DND-41 (cell line): Measurements from ENCODE around the gene AUTS2.
"Not testable (repeated sequence)": the region's sequence is repeated elsewhere in the genome, so short reads cannot be mapped to it uniquely, and the experiment has no call there.

Source experiments
- ATAC-seq: fragments of 200-7000 bp; cut with Tn5 transposase; 3 replicates; pipeline ENCODE4 v1.9.1; 2021; ENCODE audit warnings: low read depth; ENCODE audit not compliant: insufficient read depth
- DNase-seq: peaks from one replicate; pipeline ENCODE4 v3.0.0-alpha.2; 2020
- H2AFZ ChIP-seq: 2 replicates; pipeline ENCODE4 v1.6.0; 2012; ENCODE audit warnings: low read depth, low read length
- H3K27ac ChIP-seq: 2 replicates; pipeline ENCODE4 v1.5.1; 2012; ENCODE audit warnings: low read length, inconsistent platforms
- H3K27me3 ChIP-seq: fragments of 200-600 bp; sonication (generic); 2 replicates; pipeline ENCODE4 v1.6.0; 2012; ENCODE audit warnings: low read length, mild to moderate bottlenecking, inconsistent platforms; ENCODE audit not compliant: insufficient read depth, poor library complexity
- H3K36me3 ChIP-seq: 2 replicates; pipeline ENCODE4 v1.5.1; 2012; ENCODE audit warnings: low read length, inconsistent platforms; ENCODE audit not compliant: insufficient read depth
- H3K4me1 ChIP-seq: 2 replicates; pipeline ENCODE4 v1.5.1; 2012; ENCODE audit warnings: mild to moderate bottlenecking, low read length; ENCODE audit not compliant: insufficient read depth
- H3K4me2 ChIP-seq: 2 replicates; pipeline ENCODE4 v1.6.0; 2012; ENCODE audit warnings: mild to moderate bottlenecking, moderate library complexity, low read length, inconsistent platforms; ENCODE audit not compliant: insufficient read depth
- H3K4me3 ChIP-seq, 2 experiments: fragments of 200-600 bp in 1 of 2; shearing (Covaris generic) in 1 of 2; 2 replicates each; pipeline ENCODE4 v1.5.1; 2012 to 2016; ENCODE audit warnings: inconsistent platforms in 2 of 2, low read length in 2 of 2, mild to moderate bottlenecking in 2 of 2, low read depth in 1 of 2, moderate library complexity in 1 of 2
- H3K79me2 ChIP-seq: 2 replicates; pipeline ENCODE4 v1.6.0; 2012; ENCODE audit warnings: low read length, inconsistent platforms; ENCODE audit not compliant: insufficient read depth
- H3K9ac ChIP-seq: 2 replicates; pipeline ENCODE4 v1.6.0; 2012; ENCODE audit warnings: low read depth, mild to moderate bottlenecking, inconsistent platforms, low read length, moderate library complexity
- H3K9me3 ChIP-seq: 2 replicates; pipeline ENCODE4 v1.5.1; 2012; ENCODE audit warnings: low read length, moderate library complexity, mild to moderate bottlenecking, inconsistent platforms; ENCODE audit not compliant: insufficient read depth, severe bottlenecking
- H4K20me1 ChIP-seq: 2 replicates; pipeline ENCODE4 v1.6.0; 2012; ENCODE audit warnings: low read length; ENCODE audit not compliant: insufficient read depth
- CTCF ChIP-seq: IDR thresholded peaks from 2 replicates; pipeline ENCODE4 v1.5.1; 2012; ENCODE audit warnings: borderline replicate concordance, low read length, moderate library complexity, mild to moderate bottlenecking; ENCODE audit not compliant: poor library complexity, severe bottlenecking; ENCODE audit errors: extremely low read depth
- EZH2 ChIP-seq: IDR thresholded peaks from 3 replicates; pipeline ENCODE4 v1.6.1; 2012; ENCODE audit warnings: borderline replicate concordance, low read depth, mild to moderate bottlenecking, moderate library complexity, low read length, inconsistent platforms; ENCODE audit not compliant: severe bottlenecking

AUTS2 gene

GRCh38 chr7:70592171-70592570, 993.9 kb downstream of the AUTS2 start:
- ATAC-seq = no peak
- Histone ChIP-seq H3K4me2 (no peak overlapping the region), H4K20me1 (no peaks in the 10 kb centered on the region), H3K9ac (no peak overlapping the region), H3K79me2 (no peaks in the 10 kb centered on the region), H3K36me3 (no peaks in the 10 kb centered on the region), H2AFZ (no peak overlapping the region), H3K9me3 (no peaks in the 10 kb centered on the region), H3K27me3 (no peaks in the 10 kb centered on the region), H3K4me3 (no peak overlapping the region), H3K27ac (no peak overlapping the region), H3K4me1 (no peaks in the 10 kb centered on the region)
- TF ChIP-seq EZH2 (no peak), CTCF (no peak)
- DNase-seq = no peak

DNA sequence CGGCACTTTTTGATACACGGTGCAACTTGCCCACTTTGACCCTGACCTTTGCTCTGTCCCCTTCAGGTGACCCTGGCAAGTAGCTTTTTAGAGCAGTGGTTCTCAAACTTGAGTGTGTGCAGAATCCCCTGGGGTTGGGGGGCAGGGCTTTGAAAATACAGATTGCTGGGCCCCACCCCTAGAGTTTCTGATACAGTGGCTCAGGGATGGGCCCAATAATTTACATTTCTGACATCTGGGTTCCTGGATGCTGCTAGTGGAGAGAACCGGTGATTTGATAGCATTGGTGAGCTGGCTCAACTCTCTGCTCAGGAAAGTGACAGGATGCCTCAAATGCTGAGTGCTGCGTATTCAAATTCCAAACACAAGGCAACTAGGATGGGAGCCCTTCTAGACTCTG, 995.9 kb downstream of the AUTS2 start:
- Histone ChIP-seq H3K36me3 (no peaks in the 10 kb centered on the region), H2AFZ (no peak overlapping the region), H4K20me1 (no peaks in the 10 kb centered on the region), H3K4me3 (no peak overlapping the region), H3K27me3 (no peaks in the 10 kb centered on the region), H3K9ac (no peak overlapping the region), H3K27ac (no peak overlapping the region), H3K4me2 (no peak overlapping the region), H3K79me2 (no peaks in the 10 kb centered on the region), H3K9me3 (no peaks in the 10 kb centered on the region), H3K4me1 (no peaks in the 10 kb centered on the region)
- DNase-seq (no peak), ATAC-seq (no peak)
- TF ChIP-seq EZH2 (no peak), CTCF (no peak)

DNA sequence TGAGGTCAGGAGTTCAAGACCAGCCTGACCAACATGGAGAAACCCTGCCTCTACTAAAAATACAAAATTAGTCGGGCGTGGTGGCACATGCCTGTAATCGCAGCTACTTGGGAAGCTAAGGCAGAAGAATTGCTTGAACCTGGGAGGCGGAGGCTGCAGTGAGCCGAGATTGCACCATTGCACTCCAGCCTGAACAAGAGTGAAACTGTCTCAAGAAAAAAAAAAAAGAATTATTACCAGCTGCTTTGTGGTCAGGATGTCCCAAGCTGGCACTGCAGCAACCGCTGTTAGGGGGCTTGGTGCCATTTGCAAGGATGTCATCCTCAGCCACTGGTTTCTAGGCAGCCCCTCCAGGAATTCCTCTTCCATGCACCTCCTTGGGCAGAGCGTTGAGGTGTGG, 996.6 kb downstream of the AUTS2 start:
- not testable (repeated sequence) for H3K27me3 ChIP-seq, H3K9me3 ChIP-seq, H3K79me2 ChIP-seq, H3K9ac ChIP-seq, H3K27ac ChIP-seq, H3K4me2 ChIP-seq, ATAC-seq, H3K4me1 ChIP-seq, H3K4me3 ChIP-seq, DNase-seq, H3K36me3 ChIP-seq, H2AFZ ChIP-seq, H4K20me1 ChIP-seq

- no peaks in the 10 kb centered on the region for H4K20me1 ChIP-seq
- no peaks in the 10 kb centered on the region for H3K79me2 ChIP-seq
- H3K9ac ChIP-seq = no peak overlapping the region
- no peak overlapping the region for H2AFZ ChIP-seq
- TF ChIP-seq EZH2 = no peak
- TF ChIP-seq CTCF = no peak
- H3K4me3 ChIP-seq = no peak overlapping the region
- ATAC-seq (no peak), DNase-seq (no peak)
- H3K9me3 ChIP-seq = no peaks in the 10 kb centered on the region
- H3K36me3 ChIP-seq = no peaks in the 10 kb centered on the region
- no peak overlapping the region for H3K4me2 ChIP-seq
- no peaks in the 10 kb centered on the region for H3K4me1 ChIP-seq
- no peaks in the 10 kb centered on the region for H3K27me3 ChIP-seq
- H3K27ac ChIP-seq = no peak overlapping the region
Measured at GRCh38 chr7:70595370-70595754, 997.1 kb downstream of the AUTS2 start.
